HG03558 (cell line): ENCODE data around the gene RAB15.

ENCODE experiments used
- ATAC-seq: cut with Tn5 transposase; IDR thresholded peaks from one replicate; pipeline ENCODE4 v1.9.1; 2021; ENCODE audit warnings: moderate number of reproducible peaks; ENCODE audit not compliant: unreplicated experiment; ENCODE audit errors: extremely low read depth

Gene RAB15

DNA sequence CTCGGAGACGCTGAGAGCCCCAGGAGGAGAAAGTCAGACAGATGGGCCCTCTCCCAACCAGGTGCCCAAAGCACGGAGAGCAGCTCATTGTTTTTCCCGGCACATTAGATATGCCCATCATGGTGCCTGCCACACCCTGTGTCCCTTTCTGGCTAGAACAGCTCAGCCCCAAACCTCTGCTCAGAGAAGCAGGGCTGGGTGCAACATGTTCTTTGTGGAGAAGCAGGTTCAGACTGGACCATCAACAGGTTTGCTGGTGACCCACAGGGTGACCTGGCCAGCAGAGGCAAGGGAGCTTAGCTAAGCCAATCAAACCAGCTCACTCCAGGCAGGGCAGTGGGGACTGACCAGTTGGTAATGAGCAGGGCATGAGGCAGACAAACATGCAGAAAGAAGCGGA lies 13.4 kb downstream of the RAB15 start:
- no peak for ATAC-seq

DNA sequence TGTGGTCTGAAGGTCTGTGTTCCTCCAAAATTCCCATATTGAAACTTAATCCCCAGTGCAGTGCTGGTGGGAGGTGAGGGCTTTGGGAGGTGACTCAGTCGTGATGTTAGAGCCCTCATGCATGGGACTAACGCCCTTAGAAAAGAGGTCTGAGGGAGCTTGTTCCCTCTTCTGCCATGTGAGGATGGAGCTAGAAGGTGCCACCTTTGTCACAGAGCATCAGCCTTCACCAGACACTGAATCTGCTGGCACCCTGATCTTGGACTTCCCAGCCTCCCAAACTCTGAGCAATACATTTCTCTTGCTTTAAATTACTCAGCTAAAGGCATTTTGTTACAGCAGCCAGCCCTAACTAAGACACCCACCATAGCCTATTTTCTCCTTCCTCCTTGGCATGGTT lies 13.9 kb downstream of the RAB15 start:
- ATAC-seq = no peak

DNA sequence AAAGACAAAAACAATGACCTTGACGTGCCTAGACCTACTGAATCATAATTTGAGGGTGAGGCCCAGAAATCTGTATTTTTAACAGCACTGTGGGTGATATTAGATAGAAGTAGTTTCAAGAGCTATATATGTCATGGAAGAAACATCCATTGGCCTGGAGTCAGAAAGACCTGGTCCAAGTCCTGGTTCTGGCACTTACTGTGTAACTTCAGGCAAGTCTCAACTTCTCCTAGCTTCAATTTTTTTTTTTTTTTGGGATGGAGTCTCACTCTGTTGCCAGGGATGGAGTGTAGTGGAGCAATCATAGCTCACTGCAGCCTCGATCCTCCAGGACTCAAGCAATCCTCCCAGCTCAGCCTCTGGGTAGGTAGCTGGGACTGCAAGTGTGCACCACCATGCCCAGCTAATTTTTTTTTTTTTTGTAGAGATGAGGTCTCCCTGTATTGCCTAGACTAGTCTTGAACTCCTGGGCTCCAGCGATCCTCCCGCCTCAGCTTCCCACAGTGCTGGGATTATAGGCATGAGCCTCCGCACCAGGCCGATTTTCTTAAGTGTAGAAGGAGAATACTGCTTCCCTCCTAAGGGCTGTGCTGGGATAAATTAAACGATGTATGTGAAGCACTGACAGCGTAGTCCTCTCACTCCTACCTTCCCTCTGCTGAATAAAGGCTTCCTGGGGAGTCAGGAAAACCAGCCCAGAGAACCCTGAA lies 15.3 kb downstream of the RAB15 start:
- ATAC-seq = no peak

DNA sequence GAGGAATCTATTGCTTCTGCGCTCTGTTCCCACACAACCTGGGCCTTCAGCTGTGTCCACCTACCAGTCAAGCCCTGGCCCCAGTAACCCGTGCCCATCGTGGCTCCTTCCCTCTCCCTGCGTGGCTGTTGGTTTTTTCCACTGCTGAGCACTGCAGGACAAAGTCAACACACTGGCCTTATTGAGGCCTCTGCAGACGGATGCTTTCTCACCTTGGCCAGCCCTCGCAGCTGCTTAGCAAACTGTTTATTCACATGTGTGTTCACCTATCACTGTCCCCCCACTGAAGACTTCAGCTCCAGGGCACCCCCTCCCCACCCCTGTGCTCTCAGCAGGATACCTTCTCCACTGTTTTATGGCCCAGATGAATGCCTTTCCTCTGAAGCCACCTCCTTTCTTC lies 16.8 kb downstream of the RAB15 start:
- ATAC-seq = no peak

DNA sequence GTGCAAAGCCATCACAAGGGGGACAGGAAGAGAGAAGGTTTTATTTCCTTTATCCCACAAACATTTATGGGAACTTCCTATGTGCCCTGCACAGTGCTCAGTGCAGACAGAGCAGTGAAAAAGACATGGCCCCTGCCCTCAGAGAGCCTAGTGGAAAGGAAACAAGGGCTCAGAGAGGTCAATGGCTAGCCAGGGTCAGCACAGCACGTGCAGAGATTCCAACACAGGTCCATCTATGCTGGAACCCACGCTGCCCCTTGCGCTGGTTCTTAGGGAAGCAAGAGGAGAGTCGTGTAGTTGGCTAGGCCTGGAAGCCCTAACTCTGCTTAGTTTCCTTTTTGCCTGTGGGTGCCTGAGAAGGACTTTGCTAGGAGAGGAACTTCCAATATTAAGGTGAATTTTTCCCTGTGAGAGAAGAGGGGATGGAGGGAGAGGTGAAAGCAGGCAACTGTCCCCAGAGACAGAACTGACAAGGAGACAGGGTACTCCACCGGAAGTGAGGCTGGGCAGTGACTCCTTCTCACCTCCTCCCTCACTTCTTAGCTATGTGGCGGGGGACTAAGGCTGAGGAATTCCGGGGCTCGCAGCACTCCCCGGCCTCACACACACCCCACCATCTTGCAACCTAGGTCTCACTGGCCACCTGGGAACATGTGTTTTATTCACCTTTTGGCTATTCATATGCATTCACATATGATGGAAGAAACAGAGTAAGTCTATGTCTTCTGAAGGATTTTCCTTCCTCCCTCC lies 17.5 kb downstream of the RAB15 start:
- no peak for ATAC-seq

DNA sequence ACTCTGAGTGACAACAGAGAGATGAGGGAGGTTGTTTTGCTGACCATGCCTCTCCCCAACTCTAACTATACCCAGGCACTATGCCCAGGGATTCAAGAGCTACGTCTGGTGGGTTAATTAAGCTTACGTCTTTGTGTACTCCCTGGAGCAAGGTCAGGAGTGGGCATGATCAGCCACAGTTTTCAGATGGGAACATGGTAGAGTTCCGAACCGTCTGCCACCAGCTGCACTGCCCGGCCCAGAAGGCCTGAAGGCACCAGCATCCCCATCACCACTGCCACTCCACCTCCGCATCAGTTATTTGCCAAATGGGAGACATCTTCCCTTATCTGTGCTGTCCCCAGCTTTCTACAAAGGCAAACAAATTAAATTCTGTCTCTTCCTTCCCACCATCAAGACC lies 18.5 kb downstream of the RAB15 start:
- ATAC-seq = no peak

DNA sequence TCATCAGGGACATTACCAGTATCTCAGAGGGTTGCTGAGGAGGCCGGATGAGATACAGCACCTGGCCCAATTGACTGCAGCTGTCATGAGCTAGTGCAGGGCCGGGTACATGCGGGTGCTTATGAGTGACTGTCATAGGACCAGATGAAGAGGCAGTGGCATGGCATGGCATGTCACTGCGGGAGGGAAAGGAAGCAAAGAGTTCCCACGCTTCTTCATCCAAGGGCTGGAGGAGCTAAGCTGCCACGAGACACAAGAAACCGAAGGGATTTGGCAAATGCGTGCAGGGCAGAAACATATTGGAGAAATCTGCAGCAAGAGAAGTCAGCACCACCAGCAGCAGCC lies 18.9 kb downstream of the RAB15 start:
- no peak for ATAC-seq

DNA sequence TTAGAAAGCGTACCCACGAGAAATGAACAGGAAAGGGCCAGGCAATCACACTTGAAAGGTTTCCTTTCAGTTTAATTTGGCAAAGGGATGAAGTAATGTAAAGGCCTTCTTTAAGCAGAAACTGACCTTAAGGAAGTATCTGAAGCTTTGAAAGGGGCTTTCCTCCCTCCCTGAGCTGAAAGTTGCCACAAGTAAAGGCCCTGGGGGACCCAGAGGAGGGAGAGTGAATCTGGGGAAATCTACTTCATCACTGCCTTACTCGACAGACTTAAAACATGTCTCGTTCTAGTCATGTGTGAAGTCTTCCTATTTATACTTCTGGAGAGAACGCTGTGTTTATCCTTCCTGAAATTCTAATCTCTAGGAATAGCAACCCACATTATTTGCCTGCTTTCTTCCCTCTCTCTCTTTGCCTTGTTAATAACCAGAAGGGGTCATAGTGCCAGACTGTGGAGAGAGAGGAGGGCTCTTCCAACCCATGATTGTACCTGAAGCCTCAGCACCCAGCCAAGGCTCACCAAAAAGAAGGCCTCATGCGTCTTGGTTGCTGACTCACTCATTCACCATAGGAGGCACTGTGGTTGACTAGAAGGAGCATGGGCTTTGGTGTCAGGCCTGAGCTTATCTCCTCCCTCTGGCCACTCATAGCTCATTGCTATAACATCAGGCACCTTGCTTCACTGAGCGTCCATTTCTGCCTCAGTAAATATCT lies 19.4 kb downstream of the RAB15 start:
- ATAC-seq = peak; percentile 51

DNA sequence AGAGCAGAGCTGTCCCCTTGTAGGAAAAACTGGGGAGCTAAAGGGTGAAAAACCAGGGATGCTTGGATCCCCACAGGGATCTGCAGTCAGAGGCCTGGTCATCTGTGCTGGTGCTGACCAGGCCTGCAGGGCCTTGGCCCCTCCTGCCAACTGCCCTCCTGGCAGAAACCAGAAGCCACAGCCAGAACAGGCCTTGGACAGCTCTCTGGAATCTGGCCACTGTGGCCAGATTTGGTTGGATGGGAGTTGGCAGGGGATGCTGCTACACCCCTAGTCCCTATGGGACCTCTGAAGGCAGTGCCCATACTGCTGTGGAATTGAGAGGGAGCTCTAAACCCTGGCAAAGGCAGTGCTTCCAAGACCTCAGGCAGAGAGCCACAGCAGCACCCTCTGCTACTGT lies 20.4 kb downstream of the RAB15 start:
- no peak for ATAC-seq

DNA sequence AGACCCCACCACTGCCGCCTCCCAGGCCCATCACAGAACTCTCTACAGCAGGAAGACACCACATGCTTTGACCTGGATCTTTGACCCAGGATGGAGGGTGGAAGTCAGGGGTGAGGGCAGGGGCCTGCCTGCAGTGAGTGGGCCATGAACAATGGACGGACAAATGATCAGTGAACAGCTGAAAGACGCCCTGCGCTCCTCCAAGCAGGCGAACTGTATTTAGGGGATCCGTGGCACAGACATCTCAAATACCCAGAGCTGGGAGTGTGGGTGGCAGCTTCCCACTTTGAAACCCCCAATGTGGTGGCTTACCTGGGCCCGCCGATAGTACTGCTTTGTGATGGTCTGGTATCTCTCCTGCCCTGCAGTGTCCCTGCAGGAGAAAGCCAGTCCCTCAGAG lies 20.8 kb downstream of the RAB15 start:
- ATAC-seq = no peak

DNA sequence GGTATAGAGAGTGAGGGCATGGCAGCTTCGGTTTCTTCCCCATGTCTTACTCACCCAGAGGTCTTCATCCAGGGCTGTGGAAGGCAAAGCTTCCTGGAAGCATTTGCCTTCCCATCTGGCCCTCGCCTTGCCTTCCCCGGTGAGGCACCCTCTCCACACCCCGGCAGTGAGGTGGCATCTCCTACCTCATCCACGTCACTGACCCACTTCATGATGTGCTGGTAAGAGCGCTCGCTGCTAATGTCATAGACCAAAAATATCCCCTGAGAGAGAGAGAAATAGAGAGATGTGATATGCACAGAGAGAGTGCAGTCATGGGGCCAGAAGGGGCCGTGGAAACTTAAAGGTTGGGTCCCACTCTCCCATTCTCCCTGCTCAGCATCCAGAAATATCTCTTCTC lies 21.2 kb downstream of the RAB15 start:
- no peak for ATAC-seq

DNA sequence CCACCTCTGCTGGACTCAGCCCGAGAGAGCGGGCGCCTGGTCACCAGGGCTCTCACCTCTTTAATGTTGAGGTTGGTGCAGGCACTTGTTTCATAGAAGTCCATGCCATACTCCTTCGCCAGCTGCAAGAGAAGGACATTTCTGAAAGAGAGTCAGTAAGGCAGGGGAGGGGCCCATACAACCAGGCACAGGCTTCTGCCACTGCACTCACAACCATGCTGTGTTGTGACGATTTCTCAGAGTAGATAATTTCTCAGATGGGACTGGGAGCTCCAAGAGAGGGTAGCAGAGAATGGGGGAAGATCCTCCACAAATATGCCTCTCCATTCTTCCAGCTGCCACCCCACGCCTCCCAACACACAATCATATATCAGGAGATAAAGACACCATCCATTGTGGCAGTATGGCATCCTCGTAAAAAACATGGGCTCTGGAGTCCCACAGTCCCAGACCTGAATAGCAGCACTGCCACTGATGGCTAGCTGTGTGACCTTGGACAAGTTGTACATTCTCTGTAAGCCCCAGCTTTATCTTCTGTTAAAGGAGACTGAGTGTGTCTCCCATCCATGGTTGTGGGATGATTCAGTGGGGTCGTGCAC lies 23.4 kb downstream of the RAB15 start:
- ATAC-seq = no peak

DNA sequence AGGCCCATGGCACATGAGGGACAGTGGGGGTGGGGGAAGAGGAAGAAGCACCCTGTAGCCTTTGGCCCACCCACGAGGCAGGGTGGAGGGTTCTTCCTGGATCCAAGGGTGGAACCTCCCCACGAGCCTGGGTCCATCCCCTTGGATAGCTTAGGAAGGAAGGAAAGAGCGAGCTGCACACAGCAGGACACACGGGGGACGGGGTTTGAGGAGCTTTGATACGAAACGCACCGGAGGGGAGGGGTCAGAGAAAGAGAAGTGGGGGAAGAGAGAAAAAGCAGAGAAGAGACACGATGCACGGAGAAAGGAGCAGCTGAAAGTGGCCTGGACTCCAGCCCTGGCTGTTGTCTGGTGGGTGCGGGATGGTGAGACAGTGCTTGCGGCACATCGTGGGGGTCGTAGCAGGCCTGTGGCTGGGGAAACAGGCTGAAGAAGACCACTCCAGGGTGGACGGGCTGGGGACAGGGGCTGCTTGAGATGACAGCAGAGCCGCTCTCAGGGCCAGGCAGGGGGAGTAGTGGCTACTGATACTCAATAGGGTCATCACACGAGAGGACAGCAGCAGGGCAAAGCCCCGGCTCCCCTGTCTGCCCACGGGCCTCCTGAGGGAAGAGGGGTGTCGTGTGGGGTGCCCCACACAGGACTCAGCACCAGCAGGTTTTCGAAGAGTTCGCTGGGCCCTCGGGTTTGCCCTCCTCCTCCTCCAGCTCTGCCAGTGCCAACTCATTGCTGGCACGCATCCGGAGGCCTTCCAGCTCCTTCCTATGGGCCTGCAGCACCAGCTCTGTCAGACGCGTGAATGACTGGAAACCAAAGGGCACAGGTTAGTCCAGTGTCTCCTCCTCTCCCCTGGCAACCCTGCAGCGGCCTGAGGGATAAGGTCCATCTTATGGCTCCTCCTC lies 24.2 kb downstream of the RAB15 start:
- no peak for ATAC-seq

DNA sequence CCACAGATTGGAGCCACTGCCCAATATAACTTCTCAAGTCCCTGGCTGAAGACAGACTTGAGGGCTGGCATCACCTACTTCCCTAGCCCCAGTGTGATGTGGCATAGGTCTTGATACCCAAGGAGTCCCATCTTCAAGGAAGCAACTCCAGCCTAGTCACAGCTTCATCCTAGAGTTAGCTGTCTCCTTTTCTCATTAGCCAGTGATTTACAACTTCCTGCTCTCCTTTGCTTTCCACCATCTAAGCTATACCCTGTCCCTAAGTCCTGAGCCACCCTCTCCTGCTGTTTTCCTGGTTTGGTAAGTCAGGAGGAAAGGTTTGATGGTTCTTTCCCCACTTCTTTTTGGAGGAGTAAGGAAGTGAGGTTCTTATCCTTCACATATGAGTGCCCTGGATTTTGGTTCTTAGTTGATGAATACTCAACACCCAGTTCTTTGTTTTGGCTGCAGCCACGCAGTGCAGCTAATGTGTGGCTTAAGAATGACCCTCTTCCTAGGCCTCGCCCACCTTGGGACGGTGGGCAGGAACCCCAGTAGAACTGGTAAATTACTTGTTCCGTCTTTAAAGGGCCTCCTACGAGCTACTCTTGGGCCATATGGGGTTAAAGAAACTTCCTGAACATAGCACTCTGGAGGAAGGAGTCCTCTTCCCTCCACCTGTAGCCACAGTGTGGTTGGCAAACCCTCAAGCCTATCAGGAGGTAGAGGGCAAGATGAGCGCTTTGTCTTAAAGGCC lies 25.7 kb downstream of the RAB15 start:
- no peak for ATAC-seq

DNA sequence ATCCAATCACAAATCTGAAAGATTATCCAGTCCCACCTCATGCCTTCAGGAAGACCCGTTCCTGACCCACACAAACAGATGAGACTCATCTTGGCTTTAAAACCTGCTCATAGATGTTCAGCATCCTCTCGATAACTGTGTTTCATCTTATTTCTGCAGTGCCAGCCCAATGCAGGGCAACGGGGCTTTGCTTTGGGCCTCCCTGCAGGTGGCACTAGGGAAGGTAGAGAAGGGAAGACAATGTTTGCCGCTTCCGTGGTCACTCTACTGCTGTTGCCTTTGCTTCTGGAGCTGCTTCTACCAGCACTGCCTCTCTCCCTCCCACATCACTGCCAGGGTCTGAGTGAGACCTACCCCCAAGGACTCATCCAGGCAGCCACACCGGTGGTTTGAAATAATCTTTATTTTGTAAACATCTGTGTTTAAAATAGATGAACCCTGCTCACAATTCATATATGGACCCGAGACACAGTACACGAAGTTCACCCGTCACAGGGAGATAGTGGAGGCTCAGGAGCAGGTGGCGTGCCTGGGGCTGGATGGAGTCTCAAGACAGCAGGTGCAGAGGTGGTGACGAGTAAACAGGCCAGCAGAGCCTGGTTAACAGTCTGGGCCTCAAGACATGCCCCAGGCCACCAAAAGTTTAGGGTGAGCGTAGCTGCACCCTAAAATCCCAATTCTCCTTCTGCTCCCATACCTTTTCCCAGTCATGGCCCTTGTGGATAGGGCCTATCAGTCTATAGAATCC lies 26.5 kb downstream of the RAB15 start:
- ATAC-seq = no peak

DNA sequence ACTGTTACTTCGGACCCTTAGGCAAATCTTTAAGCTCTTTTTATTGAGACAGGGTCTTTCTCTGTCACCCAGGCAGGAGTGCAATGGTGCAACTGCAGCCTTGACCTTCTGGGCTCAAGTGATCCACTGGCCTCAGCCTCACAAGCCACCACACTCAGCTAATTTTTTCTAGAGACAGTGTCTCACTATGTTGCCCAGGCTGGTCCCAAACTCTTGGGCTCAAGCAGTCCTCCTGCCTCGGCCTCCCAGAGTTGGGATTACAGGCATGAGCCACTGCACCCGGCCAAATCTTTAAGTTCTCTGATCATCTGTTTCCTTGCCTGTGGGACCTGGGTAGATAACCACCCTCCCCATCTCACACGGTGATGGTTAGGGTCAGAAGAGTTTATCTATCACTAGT lies 27.3 kb downstream of the RAB15 start:
- ATAC-seq = no peak

DNA sequence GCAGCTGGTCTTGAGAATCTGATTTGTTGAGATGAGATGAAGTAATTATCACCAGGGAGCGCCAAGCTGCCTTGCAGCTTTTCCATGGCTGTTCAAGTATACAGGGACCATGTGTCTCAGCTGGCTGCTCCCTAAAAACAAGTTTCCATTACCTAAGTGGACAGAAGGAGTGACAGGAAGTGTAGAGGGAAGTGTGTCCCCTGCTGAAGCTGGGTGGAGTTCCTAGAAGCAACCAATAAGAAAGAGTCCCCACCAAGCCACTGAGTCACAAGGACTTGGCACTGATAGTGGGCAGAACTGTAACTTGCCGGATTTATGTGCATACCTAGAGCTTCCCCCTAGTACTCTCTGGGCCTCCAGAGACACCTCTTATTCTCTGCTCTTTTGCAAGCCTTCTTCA lies 28.1 kb downstream of the RAB15 start:
- ATAC-seq = no peak

DNA sequence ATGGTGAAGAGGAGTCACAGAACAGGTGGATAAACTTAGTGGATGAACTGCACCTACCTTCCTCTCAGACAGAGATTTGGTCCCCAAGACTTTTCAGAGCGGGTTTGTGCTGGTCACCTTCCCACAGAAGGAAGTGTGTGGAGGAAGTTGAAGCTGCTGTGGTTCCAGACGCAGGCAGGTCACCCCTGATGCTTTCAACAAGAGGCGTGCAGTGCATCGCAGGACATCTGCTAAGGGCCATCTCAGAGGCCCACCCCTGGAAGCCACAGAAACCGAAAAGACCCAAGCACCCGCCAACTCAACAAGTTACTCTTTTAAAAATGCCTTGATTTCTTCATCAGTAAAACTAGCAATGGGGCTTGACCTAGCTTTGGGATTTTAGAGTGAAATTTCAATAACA lies 28.6 kb downstream of the RAB15 start:
- no peak for ATAC-seq
